Panc1 (cell line): ENCODE measurements around the gene CORO2B. TPM values are rescaled to one million over a fixed set of nuclear protein-coding genes. Genes with fewer than 3 reads are reported as not detected.

Source experiments
- ATAC-seq: fragments of 200-7000 bp; cut with Tn5 transposase; 2 replicates; pipeline ENCODE4 v1.9.1; 2020; ENCODE audit warnings: mild to moderate bottlenecking, moderate library complexity
- BruUV-seq: library from RNA; stranded (reverse); fragments of 400-500 nt; replicated peaks from 2 replicates; lab custom pipeline; 2021; lab: Mats Ljungman, UMichigan
- CTCF ChIA-PET: fragments of 300-600 bp; sonication (Branson Sonifier 250); formaldehyde crosslinking; loops from one replicate; lab custom pipeline; 2022; ENCODE audit warnings: antibody characterized with exemption; lab: Charles Lee
- POLR2A ChIA-PET: fragments of 300-600 bp; sonication (Branson Sonifier 250); formaldehyde crosslinking; loops from one replicate; lab custom pipeline; 2022; ENCODE audit warnings: antibody characterized with exemption; lab: Charles Lee
- DNase-seq: peaks from one replicate; pipeline ENCODE4 v3.0.0-alpha.2; 2010; ENCODE audit warnings: low read depth, low spot score
- H3K27ac ChIP-seq: 2 replicates; pipeline ENCODE4 v1.5.1; 2011; ENCODE audit warnings: mild to moderate bottlenecking, low read length, inconsistent platforms
- H3K27me3 ChIP-seq: fragments of 200-500 bp; sonication (Bioruptor generic); 2 replicates; pipeline ENCODE4 v1.6.0; 2014; ENCODE audit warnings: low read length, inconsistent platforms; ENCODE audit not compliant: control insufficient read depth, insufficient read depth
- H3K36me3 ChIP-seq: fragments of 200-500 bp; sonication (Bioruptor generic); 2 replicates; pipeline ENCODE4 v1.5.1; 2014; ENCODE audit warnings: inconsistent platforms, mild to moderate bottlenecking, low read length, moderate library complexity; ENCODE audit not compliant: control insufficient read depth, insufficient read depth
- H3K4me1 ChIP-seq: 2 replicates; pipeline ENCODE4 v1.5.1; 2011; ENCODE audit warnings: inconsistent platforms, mild to moderate bottlenecking, low read length, moderate library complexity; ENCODE audit not compliant: control insufficient read depth, insufficient read depth
- H3K4me3 ChIP-seq, 2 experiments: 2 replicates each; pipeline ENCODE4 v1.5.1; 2011 to 2012; ENCODE audit warnings: low read depth in 2 of 2, low read length in 2 of 2, mild to moderate bottlenecking in 2 of 2, inconsistent platforms in 1 of 2, moderate library complexity in 1 of 2
- H3K9me3 ChIP-seq: fragments of 200-500 bp; sonication (Bioruptor generic); 2 replicates; pipeline ENCODE4 v1.5.1; 2014; ENCODE audit warnings: low read depth, mild to moderate bottlenecking, inconsistent platforms, low read length, moderate library complexity; ENCODE audit not compliant: control insufficient read depth, insufficient read depth
- POLR2AphosphoS5 ChIP-seq: IDR thresholded peaks from 2 replicates; pipeline ENCODE4 v1.6.1; 2012; ENCODE audit warnings: mild to moderate bottlenecking, low read depth, low read length, moderate library complexity
- SIN3A ChIP-seq: IDR thresholded peaks from 2 replicates; pipeline ENCODE4 v1.6.1; 2012; ENCODE audit warnings: low read depth, mild to moderate bottlenecking, low read length, moderate library complexity, borderline replicate concordance; ENCODE audit not compliant: insufficient read depth
- TCF7L2 ChIP-seq: IDR thresholded peaks from 2 replicates; pipeline ENCODE4 v1.6.1; 2011; ENCODE audit warnings: mild to moderate bottlenecking, low read depth, low read length, inconsistent platforms
- in situ Hi-C: cut with HindIII; loops from 2 replicates; pipeline ENCODE4 v1.10.0; 2016; ENCODE audit warnings: low sequenced_read_pairs, low pct_unique_long_range_greater_than_20kb
- intact Hi-C: fragments of 100-400 bp; cut with micrococcal nuclease; formaldehyde crosslinking; loops from one replicate; pipeline ENCODE4 v1.10.0; 2022; ENCODE audit not compliant: unreplicated experiment
- total RNA-seq: library from RNA; stranded (reverse); gene quantifications from one replicate; pipeline ENCODE4 v1.2.1, GENCODE V29; 2021; ENCODE audit not compliant: unreplicated experiment
- TF ChIP-seq, protein P1 (sequence below): fragments of 450-650 bp; IDR thresholded peaks from 2 replicates; pipeline ENCODE4 v1.5.1; 2017; ENCODE audit warnings: mild to moderate bottlenecking
- TF ChIP-seq, protein P2 (sequence below), 2 experiments: IDR thresholded peaks; 2 replicates each; pipeline ENCODE4 v1.6.1; 2011 to 2012; ENCODE audit warnings: low read depth in 2 of 2, control low read depth in 1 of 2, low read length in 1 of 2, mild to moderate bottlenecking in 1 of 2, moderate library complexity in 1 of 2; ENCODE audit not compliant: insufficient read depth in 1 of 2

CORO2B gene
- total RNA-seq, 1 experiment from 2014 or later = 0.36 TPM

- Histone ChIP-seq H3K36me3 (no peaks in the 10 kb centered on the region), H3K9me3 (no peaks in the 10 kb centered on the region), H3K4me1 (no peaks in the 10 kb centered on the region), H3K27ac (no peak overlapping the region), H3K4me3 (no peak overlapping the region), H3K27me3 (no peaks in the 10 kb centered on the region; the same call in 1 of the 2 replicates)
- no peak for TF ChIP-seq TCF7L2
- TF ChIP-seq, protein P1, sequence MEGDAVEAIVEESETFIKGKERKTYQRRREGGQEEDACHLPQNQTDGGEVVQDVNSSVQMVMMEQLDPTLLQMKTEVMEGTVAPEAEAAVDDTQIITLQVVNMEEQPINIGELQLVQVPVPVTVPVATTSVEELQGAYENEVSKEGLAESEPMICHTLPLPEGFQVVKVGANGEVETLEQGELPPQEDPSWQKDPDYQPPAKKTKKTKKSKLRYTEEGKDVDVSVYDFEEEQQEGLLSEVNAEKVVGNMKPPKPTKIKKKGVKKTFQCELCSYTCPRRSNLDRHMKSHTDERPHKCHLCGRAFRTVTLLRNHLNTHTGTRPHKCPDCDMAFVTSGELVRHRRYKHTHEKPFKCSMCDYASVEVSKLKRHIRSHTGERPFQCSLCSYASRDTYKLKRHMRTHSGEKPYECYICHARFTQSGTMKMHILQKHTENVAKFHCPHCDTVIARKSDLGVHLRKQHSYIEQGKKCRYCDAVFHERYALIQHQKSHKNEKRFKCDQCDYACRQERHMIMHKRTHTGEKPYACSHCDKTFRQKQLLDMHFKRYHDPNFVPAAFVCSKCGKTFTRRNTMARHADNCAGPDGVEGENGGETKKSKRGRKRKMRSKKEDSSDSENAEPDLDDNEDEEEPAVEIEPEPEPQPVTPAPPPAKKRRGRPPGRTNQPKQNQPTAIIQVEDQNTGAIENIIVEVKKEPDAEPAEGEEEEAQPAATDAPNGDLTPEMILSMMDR = no peak
- TF ChIP-seq, protein P2, sequence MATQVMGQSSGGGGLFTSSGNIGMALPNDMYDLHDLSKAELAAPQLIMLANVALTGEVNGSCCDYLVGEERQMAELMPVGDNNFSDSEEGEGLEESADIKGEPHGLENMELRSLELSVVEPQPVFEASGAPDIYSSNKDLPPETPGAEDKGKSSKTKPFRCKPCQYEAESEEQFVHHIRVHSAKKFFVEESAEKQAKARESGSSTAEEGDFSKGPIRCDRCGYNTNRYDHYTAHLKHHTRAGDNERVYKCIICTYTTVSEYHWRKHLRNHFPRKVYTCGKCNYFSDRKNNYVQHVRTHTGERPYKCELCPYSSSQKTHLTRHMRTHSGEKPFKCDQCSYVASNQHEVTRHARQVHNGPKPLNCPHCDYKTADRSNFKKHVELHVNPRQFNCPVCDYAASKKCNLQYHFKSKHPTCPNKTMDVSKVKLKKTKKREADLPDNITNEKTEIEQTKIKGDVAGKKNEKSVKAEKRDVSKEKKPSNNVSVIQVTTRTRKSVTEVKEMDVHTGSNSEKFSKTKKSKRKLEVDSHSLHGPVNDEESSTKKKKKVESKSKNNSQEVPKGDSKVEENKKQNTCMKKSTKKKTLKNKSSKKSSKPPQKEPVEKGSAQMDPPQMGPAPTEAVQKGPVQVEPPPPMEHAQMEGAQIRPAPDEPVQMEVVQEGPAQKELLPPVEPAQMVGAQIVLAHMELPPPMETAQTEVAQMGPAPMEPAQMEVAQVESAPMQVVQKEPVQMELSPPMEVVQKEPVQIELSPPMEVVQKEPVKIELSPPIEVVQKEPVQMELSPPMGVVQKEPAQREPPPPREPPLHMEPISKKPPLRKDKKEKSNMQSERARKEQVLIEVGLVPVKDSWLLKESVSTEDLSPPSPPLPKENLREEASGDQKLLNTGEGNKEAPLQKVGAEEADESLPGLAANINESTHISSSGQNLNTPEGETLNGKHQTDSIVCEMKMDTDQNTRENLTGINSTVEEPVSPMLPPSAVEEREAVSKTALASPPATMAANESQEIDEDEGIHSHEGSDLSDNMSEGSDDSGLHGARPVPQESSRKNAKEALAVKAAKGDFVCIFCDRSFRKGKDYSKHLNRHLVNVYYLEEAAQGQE (IDR thresholded peaks at IDR 0.05; ENCODE audit: insufficient read depth in 1 of 2, low read depth in 2 of 2, low read length in 1 of 2) = no peak
- TF ChIP-seq SIN3A = no peak
- no peak for TF ChIP-seq POLR2AphosphoS5
- ChIA-PET POLR2A (no interaction called here), CTCF (no interaction called here)
- DNase-seq = no peak
- no peak for ATAC-seq
- intact Hi-C loops (no loop called here), in situ Hi-C loops (no loop called here)
- BruUV-seq = no TSS peak
Observed at GRCh38 chr15:68707386-68707785, 128.6 kb downstream of the CORO2B start.

- POLR2A ChIA-PET = no interaction called here
- H3K27me3 ChIP-seq = no peaks in the 10 kb centered on the region; the same call in 1 of the 2 replicates
- CTCF ChIA-PET = no interaction called here
Observed at GRCh38 chr15:68709876-68710275, 131.1 kb downstream of the CORO2B start.

More at GRCh38 chr15:68709876-68710275, 131.1 kb downstream of the CORO2B start:
- in situ Hi-C loops = no loop called here
- BruUV-seq = no TSS peak
- TF ChIP-seq, protein P2 (IDR thresholded peaks at IDR 0.05; ENCODE audit: insufficient read depth in 1 of 2, low read depth in 2 of 2, low read length in 1 of 2) = no peak
- ATAC-seq (no peak), DNase-seq (no peak)
- no peak overlapping the region for H3K4me3 ChIP-seq
- no peaks in the 10 kb centered on the region for H3K4me1 ChIP-seq
- no peak overlapping the region for H3K27ac ChIP-seq
- H3K9me3 ChIP-seq = no peaks in the 10 kb centered on the region
- intact Hi-C loops = no loop called here
- no peaks in the 10 kb centered on the region for H3K36me3 ChIP-seq
